ENCODE data around the gene FBXO3. TPM values are rescaled to one million over a fixed set of nuclear protein-coding genes. Genes with fewer than 3 reads are reported as not detected.

Gene FBXO3
- total and polyA plus RNA-seq, 2 of the 8 experiments (the other 6 are each of a cell fraction or from before 2014, with no cell fraction given), result 15.9 to 25.7 TPM

- TF ChIP-seq E2F6 (IDR thresholded peaks at IDR 0.05), result no peak
- no peak for TF ChIP-seq EGR1 (IDR thresholded peaks at IDR 0.05; ENCODE audit: borderline replicate concordance, low read depth, low read length)
- no peak for TF ChIP-seq TAF7 (optimal IDR thresholded peaks at IDR 0.05; ENCODE audit: borderline replicate concordance, low read depth, low read length)
Observed at GRCh38 chr11:33723238-33723881, 51.0 kb downstream of the FBXO3 start (continued).

All from H1 (cell line).